Sigmoid colon (tissue), 7 donors: ENCODE measurements around the gene FLNB. TPM values are rescaled to one million over a fixed set of nuclear protein-coding genes. Genes with fewer than 3 reads are reported as not detected.

Experiments used
- DNase-seq: peaks from one replicate; pipeline ENCODE4 v3.0.0-alpha.2; 2019
- H3K27ac ChIP-seq, 4 donors: fragments of 200-600 bp; sonication (generic); one replicate each; pipeline ENCODE4 v1.5.1; 2016 to 2019; ENCODE audit warnings: mild to moderate bottlenecking in 1 of 4
- H3K27me3 ChIP-seq, 3 donors: fragments of 200-600 bp; sonication (generic); one replicate each; pipeline ENCODE4 v1.5.1; 2019; ENCODE audit warnings: mild to moderate bottlenecking in 1 of 3
- H3K36me3 ChIP-seq, 4 donors: fragments of 200-600 bp; sonication (generic); one replicate each; pipeline ENCODE4 v1.5.1; 2016 to 2019
- H3K4me1 ChIP-seq, 4 donors: fragments of 200-600 bp; sonication (generic); one replicate each; pipeline ENCODE4 v1.5.1; 2017 to 2019
- H3K4me3 ChIP-seq, 4 donors: fragments of 200-600 bp; sonication (generic); one replicate each; pipeline ENCODE4 v1.5.1; 2017 to 2019; ENCODE audit warnings: mild to moderate bottlenecking in 2 of 4, moderate library complexity in 1 of 4
- H3K9me3 ChIP-seq, 4 donors: fragments of 200-600 bp in 3 of 4; sonication (generic) in 3 of 4; one replicate each; pipeline versions ENCODE4 v1.5.1 to v1.6.1; 2013 to 2019
- CTCF ChIP-seq, 4 experiments: fragments of 450-650 bp in 3 of 4; fragments of 200-600 bp in 1 of 4; IDR thresholded peaks; one replicate each; pipeline ENCODE4 v1.5.1; 2016 to 2019; ENCODE audit warnings: antibody characterized with exemption in 4 of 4, mild to moderate bottlenecking in 3 of 4, moderate library complexity in 2 of 4
- EP300 ChIP-seq, 4 donors: sonication (generic); formaldehyde crosslinking; IDR thresholded peaks; one replicate each; pipeline ENCODE4 v1.6.1; 2017; ENCODE audit warnings: antibody characterized with exemption in 4 of 4
- POLR2A ChIP-seq, 2 donors: fragments of 450-650 bp; IDR thresholded peaks; one replicate each; pipeline ENCODE4 v1.6.1; 2016; ENCODE audit warnings: antibody characterized with exemption in 2 of 2, mild to moderate bottlenecking in 2 of 2, moderate library complexity in 2 of 2
- POLR2AphosphoS5 ChIP-seq, 4 donors: sonication (generic); formaldehyde crosslinking; IDR thresholded peaks; one replicate each; pipeline ENCODE4 v1.6.1; 2017; ENCODE audit warnings: antibody characterized with exemption in 4 of 4
- WGBS, 2 donors: extraction: QIAGEN DNeasy Blood & Tissue Kit; methylation state at CpG; one replicate each; pipeline ENCODE4 v1.1.7; 2013; 5-methylcytosine and 5-hydroxymethylcytosine counted together
- intact Hi-C: fragments of 100-400 bp; cut with DNase I; formaldehyde crosslinking; loops from one replicate; pipeline ENCODE4 v1.15.1; 2023
- polyA plus RNA-seq, 3 donors: library from polyadenylated mRNA; stranded (reverse); fragments of 200-250 nt; gene quantifications; one replicate each; pipeline ENCODE4 v1.2.3, GENCODE V29; 2013
- total RNA-seq, 4 donors: library from RNA; depleted of rRNA; stranded (reverse); fragments of >200 nt; gene quantifications; one replicate each; pipeline ENCODE4 v1.1.0, GENCODE V29; 2016
- donor health status: healthy with polysubstance abuse.
- donor health status: Bipolar disorder and iron deficiency.
- donor health status: healthy.

FLNB gene
- total and polyA plus RNA-seq, 7 donors = 51.7 to 277 (median 109) TPM

- no peak for DNase-seq
- intact Hi-C loops = no loop called here
- Histone ChIP-seq H3K36me3 (peaks cover 0 to 7% (median 3%) of the 10 kb centered on the region in 4 donors), H3K27ac (peak overlapping the region; percentile 69 to 93 (median 81)), H3K27me3 (no peaks in the 10 kb centered on the region), H3K4me1 (peaks cover 0 to 86% (median 79%) of the 10 kb centered on the region in 4 donors), H3K4me3 (no peak overlapping the region), H3K9me3 (no peaks in the 10 kb centered on the region)
- TF ChIP-seq POLR2A (IDR thresholded peaks at IDR 0.05) (no peak), EP300 (IDR thresholded peaks at IDR 0.05) (no peak), POLR2AphosphoS5 (IDR thresholded peaks at IDR 0.05) (peak in 2 of 4 donors; percentile 10 to 22), CTCF (IDR thresholded peaks at IDR 0.05) (no peak)
- 80 to 87% methylated on average over 14 of the region's 14 CpGs for WGBS, 2 donors
Measured at GRCh38 chr3:58072052-58072762, 64.0 kb downstream of the FLNB start.

DNA sequence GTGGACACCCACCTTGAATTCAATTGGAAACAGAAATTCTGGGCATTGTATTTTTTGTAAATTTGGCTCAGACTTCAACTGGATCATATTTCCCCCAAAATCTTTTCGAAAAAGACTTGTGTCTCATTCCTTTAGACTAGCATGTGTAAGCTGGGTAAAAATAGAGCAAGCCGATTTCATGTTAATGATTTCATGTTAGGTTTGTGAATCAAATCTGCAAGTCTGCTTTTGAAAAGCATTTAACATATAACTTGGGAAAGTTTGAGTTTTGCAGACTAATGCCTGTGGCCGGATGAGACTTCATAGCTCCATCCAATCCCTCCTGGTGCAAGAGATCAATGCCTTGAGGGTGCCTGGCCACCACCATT lies 64.5 kb downstream of the FLNB start:
- Histone ChIP-seq H3K4me3 (no peak overlapping the region), H3K36me3 (peaks cover 0 to 13% (median 5%) of the 10 kb centered on the region in 4 donors), H3K27ac (peak overlapping the region; percentile 69 to 93 (median 81)), H3K9me3 (no peaks in the 10 kb centered on the region), H3K27me3 (no peaks in the 10 kb centered on the region), H3K4me1 (peaks cover 0 to 82% (median 73%) of the 10 kb centered on the region in 4 donors)
- 80 to 90% methylated on average over 3 of the region's 3 CpGs for WGBS, 2 donors
- TF ChIP-seq POLR2A (IDR thresholded peaks at IDR 0.05) = no peak
- TF ChIP-seq POLR2AphosphoS5 (IDR thresholded peaks at IDR 0.05) = no peak
- no peak for TF ChIP-seq CTCF (IDR thresholded peaks at IDR 0.05)
- no peak for TF ChIP-seq EP300 (IDR thresholded peaks at IDR 0.05)
- intact Hi-C loops = no loop called here
- DNase-seq = no peak

DNA sequence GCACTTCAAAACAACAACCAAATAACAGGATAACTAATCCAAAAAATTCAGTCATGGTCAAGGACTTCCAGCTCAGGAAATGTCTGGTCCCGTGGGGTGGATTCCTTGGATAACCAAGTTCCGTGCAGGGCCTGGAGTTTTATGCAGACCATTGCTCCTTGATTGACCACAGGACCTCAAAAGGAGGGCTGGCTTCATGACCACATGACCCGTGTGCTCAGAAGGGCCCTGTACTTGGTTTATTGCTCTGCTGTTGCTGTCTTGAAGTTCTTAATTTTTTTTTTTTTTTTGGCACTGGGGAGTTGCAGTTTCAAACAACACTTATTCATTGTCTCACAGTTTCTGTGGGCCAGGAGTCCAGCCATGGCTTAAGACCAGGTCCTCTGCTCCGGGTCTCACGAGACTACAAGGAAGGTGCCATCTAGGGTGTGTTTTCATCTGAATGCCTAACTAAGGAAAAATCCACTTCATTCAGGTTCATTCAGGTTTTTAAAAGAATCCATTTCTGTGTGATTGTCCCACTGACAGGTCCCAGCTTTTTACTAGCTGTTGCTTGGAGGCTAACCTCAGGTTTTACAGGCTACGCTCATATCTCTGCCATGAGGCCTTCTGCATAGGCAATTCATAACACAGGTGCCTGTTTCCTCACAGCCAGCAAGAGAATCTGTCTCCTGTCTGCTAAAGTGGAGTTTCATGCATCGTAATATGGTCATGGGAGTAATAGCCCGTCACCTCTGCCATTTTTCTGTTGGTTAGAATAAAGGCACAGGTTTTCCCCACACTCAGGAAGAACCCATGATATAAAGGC lies 65.3 kb downstream of the FLNB start:
- peak; percentile 81 for DNase-seq
- 78 to 87% methylated on average over 8 of the region's 8 CpGs for WGBS, 2 donors
- peak in 1 of 4 donors; percentile 23 for TF ChIP-seq EP300 (IDR thresholded peaks at IDR 0.05)
- TF ChIP-seq POLR2A (IDR thresholded peaks at IDR 0.05) = no peak
- no peak for TF ChIP-seq CTCF (IDR thresholded peaks at IDR 0.05)
- TF ChIP-seq POLR2AphosphoS5 (IDR thresholded peaks at IDR 0.05) = peak; percentile 13 to 65 (median 45)
- no peaks in the 10 kb centered on the region for H3K27me3 ChIP-seq
- H3K9me3 ChIP-seq = no peaks in the 10 kb centered on the region
- peak overlapping the region; percentile 69 to 93 (median 81) for H3K27ac ChIP-seq
- H3K36me3 ChIP-seq = peaks cover 0 to 20% (median 7%) of the 10 kb centered on the region in 4 donors
- intact Hi-C loops = no loop called here
- no peak overlapping the region for H3K4me3 ChIP-seq
- H3K4me1 ChIP-seq = peaks cover 0 to 75% (median 66%) of the 10 kb centered on the region in 4 donors

DNA sequence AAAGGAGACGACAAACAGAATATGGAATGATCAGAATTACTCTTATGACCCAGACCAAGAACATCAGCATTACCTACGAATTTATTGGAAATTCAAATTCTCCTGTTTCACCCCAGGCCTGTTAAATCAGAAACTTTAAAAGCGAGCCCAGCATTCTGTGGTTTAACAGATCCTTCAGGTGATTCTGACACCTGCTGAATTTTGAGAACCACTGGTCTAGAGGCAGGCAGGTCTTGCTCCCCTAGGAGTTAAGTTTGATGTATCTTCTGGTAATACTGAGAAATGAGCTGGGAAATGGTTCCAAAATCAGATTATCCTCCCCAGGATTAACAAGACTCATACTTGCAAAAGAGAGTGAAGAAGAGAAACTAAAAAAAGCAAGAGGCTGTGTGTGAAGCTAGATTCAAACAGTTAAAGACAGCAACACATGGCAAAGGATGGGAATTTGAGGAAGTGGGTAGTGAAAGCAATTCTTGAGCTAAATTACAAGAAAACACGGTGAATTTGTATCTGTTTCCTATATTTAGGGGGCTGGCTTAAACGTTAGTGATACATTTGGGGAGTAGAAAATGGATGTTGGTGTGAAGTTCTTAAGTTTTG lies 66.0 kb downstream of the FLNB start:
- Histone ChIP-seq H3K27me3 (no peaks in the 10 kb centered on the region), H3K27ac (peak overlapping the region; percentile 69 to 93 (median 81)), H3K9me3 (no peaks in the 10 kb centered on the region), H3K36me3 (peaks cover 0 to 27% (median 12%) of the 10 kb centered on the region in 4 donors), H3K4me1 (peaks cover 0 to 69% (median 61%) of the 10 kb centered on the region in 4 donors), H3K4me3 (no peak overlapping the region)
- WGBS, 2 donors = 59 to 82% methylated on average over 5 of the region's 5 CpGs
- intact Hi-C loops = no loop called here
- no peak for DNase-seq
- no peak for TF ChIP-seq EP300 (IDR thresholded peaks at IDR 0.05)
- TF ChIP-seq POLR2AphosphoS5 (IDR thresholded peaks at IDR 0.05) = no peak
- no peak for TF ChIP-seq CTCF (IDR thresholded peaks at IDR 0.05)
- TF ChIP-seq POLR2A (IDR thresholded peaks at IDR 0.05) = no peak
